NCI-H2196 (cell line): ENCODE measurements around the gene ZNF398.
A peak's percentile ranks its signal among the peaks of the same experiment; 100 is the strongest.

ENCODE experiments used
- DNase-seq: peaks from one replicate; lab custom pipeline; 2025; ENCODE audit not compliant: unreplicated experiment; lab: John Stamatoyannopoulos, UW

Gene ZNF398

DNA sequence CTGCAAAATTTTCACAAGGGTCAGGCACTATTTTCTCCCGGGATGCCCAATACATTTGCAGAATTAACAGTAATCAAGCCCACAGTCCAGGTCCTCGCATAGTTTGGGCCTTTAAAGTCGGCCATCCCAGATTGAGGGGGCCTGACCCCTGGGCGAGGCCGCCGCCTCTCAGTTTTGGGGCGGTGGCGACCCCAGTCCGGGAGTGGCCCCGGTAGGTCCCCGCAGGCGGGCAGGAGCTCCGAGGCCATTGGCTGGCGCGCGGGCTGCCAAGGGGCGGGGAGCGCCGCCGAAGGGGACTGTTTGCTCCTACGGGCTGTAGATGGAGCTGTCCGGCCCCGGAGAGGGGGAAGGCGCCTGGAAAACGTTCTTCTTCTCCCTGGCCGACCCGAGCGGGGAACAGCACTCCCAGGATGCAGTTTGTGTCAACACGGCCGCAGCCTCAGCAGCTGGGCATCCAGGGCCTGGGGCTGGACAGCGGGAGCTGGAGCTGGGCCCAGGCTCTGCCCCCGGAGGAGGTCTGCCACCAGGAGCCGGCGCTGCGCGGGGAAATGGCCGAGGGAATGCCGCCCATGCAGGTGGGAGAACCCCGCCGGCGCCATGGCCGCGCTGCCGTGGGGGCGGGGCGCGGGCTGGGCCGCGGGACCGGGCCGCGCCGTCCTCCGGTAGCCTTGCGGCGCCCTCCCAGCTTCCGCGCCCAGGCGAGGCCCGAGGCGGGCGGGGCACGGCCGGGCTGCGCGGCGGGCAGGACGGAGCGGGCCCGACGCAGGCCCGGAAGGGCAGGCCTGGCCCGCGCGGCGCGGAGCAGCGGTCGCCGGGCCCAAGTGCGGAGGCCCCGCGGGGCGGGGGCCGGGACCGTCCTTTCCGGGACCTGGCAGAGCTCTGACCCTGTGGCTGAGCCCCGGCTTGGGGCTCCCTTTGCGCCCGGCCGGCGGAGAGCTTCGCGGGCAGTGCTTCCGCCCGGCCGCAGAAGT lies 48.2 kb downstream of the ZNF398 start, which contains the start of gene ZNF282:
ZNF282 (plus strand) TSS at position 367 of the 971 bp plus-strand sequence; CDS start at position 411, 44 bp downstream.
- DNase-seq: peak; percentile 89

- DNase-seq: no peak
Observed at GRCh38 chr7:149196151-149196704, 49.0 kb downstream of the ZNF398 start.

DNA sequence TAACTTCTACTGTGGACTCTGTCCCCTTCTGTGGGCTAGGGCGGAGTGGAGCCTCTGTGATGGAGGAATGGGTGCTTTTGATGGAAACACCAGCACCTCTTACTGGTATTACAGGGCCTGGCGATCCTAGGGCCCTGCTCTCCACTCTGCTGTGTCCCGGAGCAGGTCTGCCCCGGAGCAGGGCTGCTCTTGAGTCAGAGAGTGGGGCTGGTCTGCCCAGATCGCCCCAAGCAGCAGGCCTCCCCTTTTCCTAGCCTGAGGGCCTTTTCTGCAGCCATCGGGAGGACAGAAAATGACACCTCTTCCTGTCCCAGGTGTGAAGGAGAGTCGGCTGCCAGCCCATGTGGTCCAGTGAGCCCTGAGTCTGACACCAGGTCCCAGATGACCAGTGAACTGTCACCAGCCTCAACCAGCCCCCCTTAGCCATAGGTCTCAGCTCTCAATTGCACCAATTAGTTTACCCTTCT lies 49.5 kb downstream of the ZNF398 start:
- DNase-seq: no peak

DNA sequence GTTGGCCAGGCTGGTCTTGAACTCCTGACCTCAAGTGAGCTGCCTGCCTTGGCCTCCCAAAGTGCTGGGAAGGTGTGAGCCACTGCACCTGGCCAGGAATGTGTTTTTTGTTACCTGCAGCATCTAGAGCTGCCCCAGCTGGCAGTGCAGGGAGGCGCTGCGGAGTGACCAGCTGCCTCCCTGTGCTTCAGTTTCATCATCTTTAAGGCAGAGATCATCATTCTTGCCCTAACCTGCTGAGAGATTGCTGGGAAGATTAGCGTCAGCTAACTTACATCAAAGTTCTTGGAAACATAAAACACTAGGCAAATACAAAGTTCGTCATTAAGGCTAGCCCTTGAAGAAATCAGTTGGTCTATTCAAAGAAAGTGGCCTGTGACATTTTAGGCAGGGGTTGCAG lies 50.4 kb downstream of the ZNF398 start:
- DNase-seq: no peak

- no peak for DNase-seq
Observed at GRCh38 chr7:149198161-149198816, 51.0 kb downstream of the ZNF398 start.

- no peak for DNase-seq
Observed at GRCh38 chr7:149199234-149199995, 52.2 kb downstream of the ZNF398 start.

GRCh38 chr7:149202831-149203231 lies 55.6 kb downstream of the ZNF398 start:
- no peak for DNase-seq

DNA sequence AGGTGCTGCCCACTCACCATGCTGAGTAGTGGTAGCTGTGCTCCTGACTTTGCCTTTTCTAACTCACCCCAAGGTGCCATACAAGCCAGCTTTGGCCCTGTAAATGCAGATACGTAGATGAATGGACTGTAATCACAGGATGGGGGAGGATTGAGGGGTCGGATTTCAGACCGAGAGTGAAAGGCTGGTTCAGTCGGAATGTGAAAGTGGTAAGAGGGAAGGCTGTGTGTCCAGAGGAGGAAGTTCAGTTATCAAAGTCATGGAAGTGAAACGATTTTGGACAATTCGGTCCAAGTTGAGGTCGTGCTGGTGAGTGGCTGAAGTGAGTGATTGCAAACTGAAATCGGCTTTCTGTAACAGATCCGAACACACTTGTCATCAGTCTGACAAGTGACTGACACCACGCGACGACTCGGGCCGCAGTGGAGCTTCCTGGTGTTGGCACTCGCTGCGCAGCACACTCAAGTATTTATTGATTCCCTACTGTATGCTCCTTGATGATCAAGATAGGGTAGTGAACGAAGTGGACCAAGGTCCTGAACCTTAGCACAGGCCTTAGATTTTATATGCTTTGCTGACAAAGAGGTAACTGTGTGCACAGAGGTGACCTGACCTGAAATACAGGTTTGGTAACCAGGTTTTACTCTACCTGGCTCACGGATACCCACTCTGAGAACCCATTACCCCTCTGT lies 58.6 kb downstream of the ZNF398 start:
- DNase-seq: no peak

GRCh38 chr7:149207324-149208035 lies 60.2 kb downstream of the ZNF398 start:
- DNase-seq: no peak

- DNase-seq: peak; percentile 44
Observed at GRCh38 chr7:149209518-149210269, 62.4 kb downstream of the ZNF398 start.

DNA sequence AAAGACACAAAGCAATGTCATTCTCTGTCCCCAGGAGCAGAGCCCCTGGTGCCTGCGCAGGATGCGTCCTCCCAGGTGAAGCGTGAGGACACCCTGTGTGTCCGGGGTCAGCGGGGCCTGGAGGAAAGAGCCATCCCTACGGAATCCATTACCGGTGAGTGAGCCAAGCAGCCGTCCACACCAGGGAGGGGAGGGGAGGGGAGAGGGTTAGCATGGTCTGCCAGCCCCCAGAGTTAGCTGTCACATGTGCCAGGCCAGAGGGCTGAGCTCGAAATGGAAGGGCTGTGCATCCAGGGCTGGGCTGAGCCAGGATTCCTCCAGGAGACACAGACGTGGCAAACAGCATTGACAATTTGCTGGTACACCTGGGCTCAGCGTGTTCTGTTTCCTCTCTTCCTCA lies 63.3 kb downstream of the ZNF398 start:
- no peak for DNase-seq

GRCh38 chr7:149214020-149214720 lies 66.9 kb downstream of the ZNF398 start:
- no peak for DNase-seq

DNA sequence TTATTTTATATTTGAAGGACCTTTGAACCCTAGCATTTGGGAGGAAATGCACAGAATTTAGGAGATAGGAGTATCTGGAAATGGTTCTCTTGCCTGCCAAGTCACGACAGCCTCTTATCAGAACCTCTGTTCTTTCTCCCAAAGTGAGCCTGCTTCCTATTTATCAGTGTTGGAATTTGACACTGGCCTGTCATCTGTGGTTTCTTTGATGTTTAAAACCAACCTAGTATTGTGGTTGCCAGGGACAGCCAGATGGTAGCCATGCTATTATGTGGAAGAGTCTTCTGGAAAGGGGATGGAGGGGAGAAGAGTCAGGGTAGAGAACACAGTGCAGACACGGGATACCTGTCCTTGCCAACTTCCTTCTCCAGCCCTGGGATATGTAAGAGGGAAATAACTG lies 69.1 kb downstream of the ZNF398 start:
- no peak for DNase-seq

DNA sequence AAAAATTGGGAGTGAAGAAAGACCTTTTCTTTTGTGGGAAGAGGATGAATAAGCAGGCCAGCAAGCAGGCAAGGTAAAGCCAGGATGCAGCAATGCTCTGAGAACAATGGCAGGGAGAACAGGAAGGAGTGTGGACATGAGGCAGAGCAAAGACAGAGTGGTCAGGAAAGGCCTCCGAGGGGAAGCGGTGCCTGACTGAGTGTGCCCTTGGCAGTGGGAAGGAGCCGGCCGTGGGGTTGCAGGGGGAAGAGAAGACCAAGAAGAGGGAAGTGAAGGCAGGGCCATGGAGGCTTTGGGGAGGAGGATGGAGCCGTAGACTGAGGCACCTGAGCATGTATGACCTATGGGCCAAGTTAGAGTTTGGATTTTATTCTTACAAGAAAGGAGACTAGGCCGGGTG lies 70.3 kb downstream of the ZNF398 start:
- DNase-seq: no peak

- no peak for DNase-seq
Observed at GRCh38 chr7:149218469-149219420, 71.5 kb downstream of the ZNF398 start.

DNA sequence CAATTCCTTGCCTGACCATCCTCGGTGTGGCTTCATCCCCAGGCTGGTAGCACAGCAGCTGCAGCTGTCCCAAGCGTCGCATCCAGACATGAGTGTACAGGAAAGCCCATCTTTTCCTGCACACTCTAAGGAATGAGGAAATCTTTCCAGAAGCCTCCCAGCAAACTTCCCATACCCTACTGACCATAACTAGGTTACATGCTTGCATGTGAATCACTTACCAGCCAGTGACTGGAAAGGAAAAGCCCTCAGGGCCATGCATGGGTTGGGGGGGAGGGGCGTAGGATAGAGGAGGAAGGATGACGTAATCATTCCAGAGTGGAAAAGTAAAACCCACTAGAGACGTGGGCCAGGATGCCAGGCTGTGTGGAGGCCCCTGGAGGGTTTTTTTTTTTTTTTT lies 73.3 kb downstream of the ZNF398 start:
- DNase-seq: no peak

DNA sequence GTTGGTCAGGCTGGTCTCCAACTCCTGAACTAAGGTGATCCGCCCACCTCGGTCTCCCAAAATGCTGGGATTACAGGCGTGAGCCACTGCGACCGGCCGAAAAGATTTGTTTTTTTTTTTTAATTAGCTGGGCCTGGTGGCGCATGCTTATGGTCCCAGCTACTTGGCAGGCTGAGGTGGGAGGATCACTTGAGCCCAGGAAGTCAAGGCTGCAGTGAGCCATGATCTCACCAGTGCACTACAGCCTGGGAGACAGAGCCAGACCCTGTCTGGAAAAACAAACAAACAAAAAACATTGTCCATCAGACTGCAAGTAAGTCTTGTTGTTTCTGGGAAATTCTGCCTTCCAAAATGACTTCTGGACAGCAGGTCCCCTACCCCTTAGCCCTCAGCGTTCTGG lies 75.9 kb downstream of the ZNF398 start:
- DNase-seq: no peak
